ENCODE data around the gene CCDC195.

Gene CCDC195

DNA sequence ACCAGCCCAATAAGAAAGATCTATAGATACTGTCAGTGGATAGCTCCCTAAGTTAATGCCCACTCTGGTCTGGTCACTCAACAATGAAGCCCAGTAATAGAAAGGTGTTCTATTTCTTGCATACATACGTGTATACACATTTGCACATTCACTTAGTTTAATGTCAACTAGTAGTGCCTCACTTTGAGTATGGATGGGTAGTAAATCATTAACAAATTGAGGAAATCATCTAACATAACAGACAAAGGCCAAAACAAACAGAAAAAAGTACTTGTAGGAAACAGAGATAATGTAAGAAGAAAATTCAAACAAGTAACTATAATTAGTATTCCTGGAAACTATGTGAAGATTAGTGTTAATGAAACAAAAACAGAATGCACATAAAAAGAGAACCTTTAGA is 13.3 kb upstream of the CCDC195 start:
- no peaks in the 10 kb centered on the region for H3K9me2 ChIP-seq (ENCODE audit: low read depth, low read length)
- H3K4me1 ChIP-seq (ENCODE audit: insufficient read depth, low read length, severe bottlenecking), result no peaks in the 10 kb centered on the region
- no peak overlapping the region for H3K9ac ChIP-seq (ENCODE audit: low read length)
- no peak overlapping the region for H3K4me3 ChIP-seq (ENCODE audit: low read depth, low read length, poor library complexity, severe bottlenecking)
- H2AFZ ChIP-seq (ENCODE audit: low read length), result no peak overlapping the region
- no peaks in the 10 kb centered on the region for H3F3A ChIP-seq (ENCODE audit: insufficient read depth, low read length)
- H3K79me2 ChIP-seq (ENCODE audit: insufficient read depth, low read length), result no peaks in the 10 kb centered on the region
- H3K9me3 ChIP-seq (ENCODE audit: low read length), result no peaks in the 10 kb centered on the region
- H3K4me2 ChIP-seq (ENCODE audit: low read length), result no peak overlapping the region
- no peaks in the 10 kb centered on the region for H4K20me1 ChIP-seq (ENCODE audit: insufficient read depth, low read length)
- H3K36me3 ChIP-seq (ENCODE audit: insufficient read depth, low read length), result no peaks in the 10 kb centered on the region
- no peak overlapping the region for H3K27ac ChIP-seq (ENCODE audit: low read depth, low read length, poor library complexity, severe bottlenecking)
- H3K27me3 ChIP-seq (ENCODE audit: insufficient read depth, low read length), result no peaks in the 10 kb centered on the region
- TF ChIP-seq, protein P1, sequence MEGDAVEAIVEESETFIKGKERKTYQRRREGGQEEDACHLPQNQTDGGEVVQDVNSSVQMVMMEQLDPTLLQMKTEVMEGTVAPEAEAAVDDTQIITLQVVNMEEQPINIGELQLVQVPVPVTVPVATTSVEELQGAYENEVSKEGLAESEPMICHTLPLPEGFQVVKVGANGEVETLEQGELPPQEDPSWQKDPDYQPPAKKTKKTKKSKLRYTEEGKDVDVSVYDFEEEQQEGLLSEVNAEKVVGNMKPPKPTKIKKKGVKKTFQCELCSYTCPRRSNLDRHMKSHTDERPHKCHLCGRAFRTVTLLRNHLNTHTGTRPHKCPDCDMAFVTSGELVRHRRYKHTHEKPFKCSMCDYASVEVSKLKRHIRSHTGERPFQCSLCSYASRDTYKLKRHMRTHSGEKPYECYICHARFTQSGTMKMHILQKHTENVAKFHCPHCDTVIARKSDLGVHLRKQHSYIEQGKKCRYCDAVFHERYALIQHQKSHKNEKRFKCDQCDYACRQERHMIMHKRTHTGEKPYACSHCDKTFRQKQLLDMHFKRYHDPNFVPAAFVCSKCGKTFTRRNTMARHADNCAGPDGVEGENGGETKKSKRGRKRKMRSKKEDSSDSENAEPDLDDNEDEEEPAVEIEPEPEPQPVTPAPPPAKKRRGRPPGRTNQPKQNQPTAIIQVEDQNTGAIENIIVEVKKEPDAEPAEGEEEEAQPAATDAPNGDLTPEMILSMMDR (IDR thresholded peaks at IDR 0.05; ENCODE audit: low read length), result no peak
- no peak for TF ChIP-seq EZH2 (IDR thresholded peaks at IDR 0.05; ENCODE audit: borderline replicate concordance, low read length)

DNA sequence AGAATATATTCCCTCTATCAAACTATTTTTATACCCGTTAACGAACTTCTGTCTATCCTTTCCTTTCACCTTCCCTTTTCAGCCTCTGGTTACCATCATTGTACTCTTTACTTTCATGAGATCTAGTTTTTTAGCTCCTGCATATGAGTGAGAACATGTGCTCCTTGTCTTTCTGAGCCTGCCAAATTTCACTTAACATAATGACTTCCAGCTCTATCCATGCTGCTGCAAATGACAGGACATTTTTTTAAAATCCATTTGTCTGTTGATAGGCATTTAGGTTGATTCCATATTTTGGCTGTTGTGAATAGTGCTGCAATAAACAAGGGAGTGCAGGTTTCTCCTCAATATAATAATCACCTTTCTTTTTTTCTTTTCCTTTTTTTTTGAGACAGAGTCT is 8.2 kb upstream of the CCDC195 start:
- H3K4me2 ChIP-seq (ENCODE audit: low read length), result no peak overlapping the region

DNA sequence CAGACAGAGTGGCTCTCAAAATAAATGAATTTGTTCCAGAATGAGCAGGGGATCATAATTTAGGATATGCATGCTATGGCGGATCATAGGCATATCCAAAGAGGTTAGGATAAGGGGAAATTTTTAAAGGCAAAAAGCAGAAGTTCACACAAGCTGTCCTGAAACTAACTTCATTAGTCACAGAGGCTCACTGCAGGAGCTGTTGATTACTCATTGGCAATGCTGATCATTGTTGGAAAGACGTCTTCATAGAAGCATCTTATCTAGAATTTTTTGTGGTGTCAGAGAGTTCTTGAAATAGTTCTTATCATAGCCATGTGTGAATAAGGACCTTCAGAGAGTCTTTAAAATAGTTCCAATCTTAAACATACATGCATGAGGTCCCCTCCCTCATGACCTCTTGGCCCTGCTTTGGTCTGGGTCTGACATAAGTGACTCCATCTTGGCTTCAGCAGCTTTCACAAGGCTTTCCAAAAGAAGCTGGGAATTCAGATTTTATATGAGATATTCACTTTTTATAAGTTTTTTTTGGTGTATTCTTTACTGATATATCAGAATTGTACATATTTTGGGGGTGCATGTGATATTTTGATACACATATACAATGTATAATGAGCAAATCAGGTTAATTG is 7.5 kb upstream of the CCDC195 start:
- Histone ChIP-seq H3K9me2 (ENCODE audit: low read depth, low read length) (no peaks in the 10 kb centered on the region), H3K9me3 (ENCODE audit: low read length) (no peaks in the 10 kb centered on the region), H3K9ac (ENCODE audit: low read length) (no peak overlapping the region), H3K79me2 (ENCODE audit: insufficient read depth, low read length) (no peaks in the 10 kb centered on the region), H3K36me3 (ENCODE audit: insufficient read depth, low read length) (no peaks in the 10 kb centered on the region), H3F3A (ENCODE audit: insufficient read depth, low read length) (no peaks in the 10 kb centered on the region), H3K27me3 (ENCODE audit: insufficient read depth, low read length) (no peaks in the 10 kb centered on the region), H3K4me3 (ENCODE audit: low read depth, low read length, poor library complexity, severe bottlenecking) (no peak overlapping the region), H3K4me1 (ENCODE audit: insufficient read depth, low read length, severe bottlenecking) (peaks cover 11% of the 10 kb centered on the region), H3K4me2 (ENCODE audit: low read length) (no peak overlapping the region), H2AFZ (ENCODE audit: low read length) (no peak overlapping the region), H3K27ac (ENCODE audit: low read depth, low read length, poor library complexity, severe bottlenecking) (no peak overlapping the region), H4K20me1 (ENCODE audit: insufficient read depth, low read length) (no peaks in the 10 kb centered on the region)
- TF ChIP-seq, protein P1 (IDR thresholded peaks at IDR 0.05; ENCODE audit: low read length), result no peak
- no peak for TF ChIP-seq EZH2 (IDR thresholded peaks at IDR 0.05; ENCODE audit: borderline replicate concordance, low read length)

More for the DNA sequence above, 8.2 kb upstream of the CCDC195 start:
- Histone ChIP-seq H3K9ac (ENCODE audit: low read length) (no peak overlapping the region), H3K27ac (ENCODE audit: low read depth, low read length, poor library complexity, severe bottlenecking) (no peak overlapping the region), H3K9me3 (ENCODE audit: low read length) (no peaks in the 10 kb centered on the region), H3F3A (ENCODE audit: insufficient read depth, low read length) (no peaks in the 10 kb centered on the region), H3K79me2 (ENCODE audit: insufficient read depth, low read length) (no peaks in the 10 kb centered on the region), H3K9me2 (ENCODE audit: low read depth, low read length) (no peaks in the 10 kb centered on the region), H3K36me3 (ENCODE audit: insufficient read depth, low read length) (no peaks in the 10 kb centered on the region), H2AFZ (ENCODE audit: low read length) (no peak overlapping the region), H3K27me3 (ENCODE audit: insufficient read depth, low read length) (no peaks in the 10 kb centered on the region), H3K4me1 (ENCODE audit: insufficient read depth, low read length, severe bottlenecking) (peaks cover 11% of the 10 kb centered on the region), H3K4me3 (ENCODE audit: low read depth, low read length, poor library complexity, severe bottlenecking) (no peak overlapping the region), H4K20me1 (ENCODE audit: insufficient read depth, low read length) (no peaks in the 10 kb centered on the region)
- no peak for TF ChIP-seq EZH2 (IDR thresholded peaks at IDR 0.05; ENCODE audit: borderline replicate concordance, low read length)
- TF ChIP-seq, protein P1 (IDR thresholded peaks at IDR 0.05; ENCODE audit: low read length), result no peak

All from OCI-LY1 (cell line).